Epithelial cell of esophagus (primary cell): ENCODE measurements around the gene UCP2.

Experiments used
- DNase-seq: peaks from one replicate; pipeline ENCODE4 v3.0.0; 2010; ENCODE audit warnings: low read depth
- H3K4me3 ChIP-seq: 2 replicates; pipeline ENCODE4 v1.5.1; 2011; ENCODE audit warnings: mild to moderate bottlenecking, low read length, control low read depth
- TF ChIP-seq, protein P1 (sequence below): IDR thresholded peaks from 2 replicates; pipeline ENCODE4 v1.5.1; 2011; ENCODE audit warnings: low read depth, mild to moderate bottlenecking, low read length, control low read depth, inconsistent platforms; ENCODE audit not compliant: insufficient read depth; ENCODE audit errors: missing control alignments

Gene UCP2

GRCh38 chr11:73958521-73959141 lies 24.0 kb downstream of the UCP2 start:
- H3K4me3 ChIP-seq = no peak overlapping the region
- DNase-seq = no peak
- TF ChIP-seq, protein P1, sequence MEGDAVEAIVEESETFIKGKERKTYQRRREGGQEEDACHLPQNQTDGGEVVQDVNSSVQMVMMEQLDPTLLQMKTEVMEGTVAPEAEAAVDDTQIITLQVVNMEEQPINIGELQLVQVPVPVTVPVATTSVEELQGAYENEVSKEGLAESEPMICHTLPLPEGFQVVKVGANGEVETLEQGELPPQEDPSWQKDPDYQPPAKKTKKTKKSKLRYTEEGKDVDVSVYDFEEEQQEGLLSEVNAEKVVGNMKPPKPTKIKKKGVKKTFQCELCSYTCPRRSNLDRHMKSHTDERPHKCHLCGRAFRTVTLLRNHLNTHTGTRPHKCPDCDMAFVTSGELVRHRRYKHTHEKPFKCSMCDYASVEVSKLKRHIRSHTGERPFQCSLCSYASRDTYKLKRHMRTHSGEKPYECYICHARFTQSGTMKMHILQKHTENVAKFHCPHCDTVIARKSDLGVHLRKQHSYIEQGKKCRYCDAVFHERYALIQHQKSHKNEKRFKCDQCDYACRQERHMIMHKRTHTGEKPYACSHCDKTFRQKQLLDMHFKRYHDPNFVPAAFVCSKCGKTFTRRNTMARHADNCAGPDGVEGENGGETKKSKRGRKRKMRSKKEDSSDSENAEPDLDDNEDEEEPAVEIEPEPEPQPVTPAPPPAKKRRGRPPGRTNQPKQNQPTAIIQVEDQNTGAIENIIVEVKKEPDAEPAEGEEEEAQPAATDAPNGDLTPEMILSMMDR = no peak

DNA sequence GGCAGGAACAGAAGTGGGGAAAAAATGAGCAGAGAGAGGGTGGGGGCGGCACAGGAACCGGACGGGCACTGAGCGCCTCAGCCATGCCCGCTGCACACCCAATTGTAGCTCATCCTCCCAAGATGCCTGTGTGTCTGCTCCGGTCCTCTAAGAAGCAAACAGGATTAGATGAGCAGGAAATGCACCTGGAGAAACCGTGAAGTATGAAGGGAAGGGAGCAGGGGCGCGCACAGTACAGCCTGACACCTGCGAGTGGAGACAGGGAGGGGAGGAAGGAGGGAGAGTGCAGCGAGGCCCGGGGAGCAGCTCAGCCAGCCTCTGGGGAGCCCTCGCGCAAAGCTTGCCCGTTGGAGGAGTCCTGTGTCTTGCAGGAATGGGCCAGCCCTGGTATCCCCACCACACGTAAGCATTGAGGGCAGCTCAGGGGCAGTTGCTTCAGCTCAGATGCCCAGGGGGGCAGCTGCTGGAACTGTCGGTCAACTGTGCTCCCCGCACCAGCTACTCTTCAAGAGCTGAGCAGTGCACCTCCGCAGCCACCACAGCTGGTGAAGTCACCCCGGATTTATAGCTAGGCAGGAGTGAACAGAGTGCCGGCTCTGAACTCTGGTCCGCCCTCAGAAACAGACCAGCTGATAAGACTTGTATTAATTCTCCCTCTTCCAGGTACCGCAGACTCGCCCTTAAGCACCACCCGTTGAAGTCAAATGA lies 24.8 kb downstream of the UCP2 start:
- H3K4me3 ChIP-seq = no peak overlapping the region
- no peak for DNase-seq
- TF ChIP-seq, protein P1 = no peak

DNA sequence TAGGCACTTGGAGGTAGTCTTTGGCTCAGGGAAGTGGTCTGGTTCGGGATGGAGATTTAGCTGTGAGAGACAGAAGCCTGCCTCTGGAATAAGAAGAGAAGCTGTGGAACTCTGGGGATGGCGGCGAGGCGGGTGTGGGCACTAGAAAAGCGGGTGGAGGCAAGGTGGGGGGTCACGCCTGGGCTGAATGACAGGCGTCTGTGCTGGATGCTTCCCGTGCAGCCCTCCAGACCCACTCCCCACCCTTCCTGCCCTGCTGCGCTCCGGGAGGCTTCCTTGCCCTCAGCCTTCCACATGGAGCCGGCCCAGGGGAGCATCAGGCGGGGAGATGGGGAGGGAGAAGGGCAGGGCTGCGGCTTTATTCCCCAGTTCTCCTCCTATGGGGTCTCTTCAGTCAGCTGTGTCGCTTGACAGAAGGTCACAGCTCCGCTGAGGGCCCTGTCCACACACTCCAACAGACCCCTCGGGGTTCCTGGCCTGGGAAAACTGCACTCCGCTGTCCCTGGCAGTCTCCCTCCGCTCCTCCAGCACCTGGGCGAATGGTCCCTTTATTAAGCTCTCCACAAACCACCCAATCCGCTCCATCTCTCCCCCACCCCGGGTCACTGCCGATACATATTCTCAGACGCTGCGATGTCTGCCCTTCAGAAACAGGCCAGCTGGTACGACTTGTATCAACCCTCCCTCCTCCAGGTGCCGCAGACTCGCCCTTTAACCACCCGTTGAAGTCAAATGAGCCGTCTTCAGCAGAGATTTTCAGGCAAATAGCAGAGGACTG lies 25.6 kb downstream of the UCP2 start:
- H3K4me3 ChIP-seq = no peak overlapping the region
- TF ChIP-seq, protein P1 = no peak
- DNase-seq = no peak

DNA sequence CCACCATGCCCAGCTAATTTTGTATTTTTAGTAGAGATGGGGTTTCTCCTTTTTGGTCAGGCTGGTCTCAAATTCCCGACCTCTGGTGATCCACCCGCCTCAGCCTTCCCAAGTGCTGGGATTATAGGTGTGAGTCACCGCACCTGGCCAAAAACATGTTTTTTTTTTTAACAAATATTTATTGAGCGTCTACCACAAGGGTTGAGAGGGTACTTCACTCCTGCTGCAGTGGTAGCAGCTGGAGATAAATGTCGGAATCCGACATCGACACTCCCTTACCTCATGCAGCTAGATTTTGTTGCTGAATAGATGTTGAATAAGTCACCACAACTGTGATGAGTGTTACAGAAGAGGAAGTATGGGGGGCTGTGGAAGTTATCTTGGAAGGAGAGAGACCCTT lies 30.8 kb downstream of the UCP2 start:
- DNase-seq = no peak
- H3K4me3 ChIP-seq = no peak overlapping the region
- TF ChIP-seq, protein P1 = no peak

- peak; percentile 65 for DNase-seq
- no peak within 1 kb of the TSS for H3K4me3 ChIP-seq
- TF ChIP-seq, protein P1 = no peak
Observed at GRCh38 chr11:73950869-73951710, 31.6 kb downstream of the UCP2 start, which contains the start of gene DNAJB13. TSS of gene DNAJB13 (plus strand) at chr11:73951026. CDS start at chr11:73951070, 44 bp downstream.

GRCh38 chr11:73949912-73950311 lies 32.7 kb downstream of the UCP2 start:
- H3K4me3 ChIP-seq = no peak overlapping the region
- TF ChIP-seq, protein P1 = no peak
- DNase-seq = no peak
